Neural progenitor cell (in vitro differentiated cells): Measurements from ENCODE around the gene SPATA9. TPM values are rescaled to one million over a fixed set of nuclear protein-coding genes. Genes with fewer than 3 reads are reported as not detected.

ENCODE experiments used
- DNase-seq: peaks from one replicate; pipeline ENCODE4 v3.0.0-alpha.2; 2016; ENCODE audit warnings: low spot score
- H2AFZ ChIP-seq: fragments of 200-600 bp; sonication (generic); replicated peaks from 2 replicates; pipeline ENCODE4 v1.6.1; 2016; ENCODE audit warnings: antibody characterized with exemption
- H3F3A ChIP-seq: fragments of 200-600 bp; sonication (generic); 2 replicates; pipeline ENCODE4 v1.6.1; 2016; ENCODE audit warnings: antibody characterized with exemption, low read depth
- H3K27ac ChIP-seq: fragments of 200-600 bp; sonication (generic); 2 replicates; pipeline ENCODE4 v1.5.1; 2016; ENCODE audit warnings: mild to moderate bottlenecking
- H3K27me3 ChIP-seq: fragments of 200-600 bp; sonication (generic); 2 replicates; pipeline ENCODE4 v1.6.1; 2016; ENCODE audit warnings: mild to moderate bottlenecking, moderate library complexity
- H3K36me3 ChIP-seq: fragments of 200-600 bp; sonication (generic); 2 replicates; pipeline ENCODE4 v1.5.1; 2016
- H3K4me1 ChIP-seq: fragments of 200-600 bp; sonication (generic); 2 replicates; pipeline ENCODE4 v1.6.1; 2016; ENCODE audit warnings: mixed run types
- H3K4me2 ChIP-seq: fragments of 200-600 bp; sonication (generic); 2 replicates; pipeline ENCODE4 v1.6.1; 2016
- H3K4me3 ChIP-seq: fragments of 200-600 bp; sonication (generic); 2 replicates; pipeline ENCODE4 v1.5.1; 2016
- H3K79me2 ChIP-seq: fragments of 200-600 bp; sonication (generic); 2 replicates; pipeline ENCODE4 v1.6.1; 2016; ENCODE audit warnings: low read depth
- H3K9ac ChIP-seq: fragments of 200-600 bp; sonication (generic); 2 replicates; pipeline ENCODE4 v1.6.1; 2016
- H3K9me3 ChIP-seq: fragments of 200-600 bp; sonication (generic); 2 replicates; pipeline ENCODE4 v1.5.1; 2016; ENCODE audit warnings: low read depth
- H4K20me1 ChIP-seq: fragments of 200-600 bp; sonication (generic); 2 replicates; pipeline ENCODE4 v1.6.1; 2016; ENCODE audit warnings: low read depth
- H3K27ac Mint-ChIP-seq: 3 replicates; pipeline ENCODE4 v1.8.0; 2021; ENCODE audit warnings: mixed read lengths
- H3K27me3 Mint-ChIP-seq: 2 replicates; pipeline ENCODE4 v1.8.0; 2022; ENCODE audit warnings: low read depth, mild to moderate bottlenecking, inconsistent platforms, moderate library complexity, mixed read lengths; ENCODE audit not compliant: insufficient read depth
- H3K36me3 Mint-ChIP-seq: 3 replicates; pipeline ENCODE4 v1.8.0; 2021; ENCODE audit warnings: mixed read lengths
- H3K4me1 Mint-ChIP-seq: 3 replicates; pipeline ENCODE4 v1.8.0; 2021; ENCODE audit warnings: mixed read lengths
- H3K4me3 Mint-ChIP-seq: 3 replicates; pipeline ENCODE4 v1.8.0; 2021; ENCODE audit warnings: mild to moderate bottlenecking, moderate library complexity, mixed read lengths
- H3K9me3 Mint-ChIP-seq: 3 replicates; pipeline ENCODE4 v1.8.0; 2020; ENCODE audit warnings: mixed read lengths
- EZH2 ChIP-seq: fragments of 200-600 bp; sonication (generic); IDR thresholded peaks from 2 replicates; pipeline ENCODE4 v1.6.1; 2017; ENCODE audit warnings: antibody characterized with exemption, mild to moderate bottlenecking, moderate library complexity
- EZH2phosphoT487 ChIP-seq: fragments of 200-600 bp; sonication (generic); IDR thresholded peaks from 2 replicates; pipeline ENCODE4 v1.6.1; 2017; ENCODE audit warnings: antibody characterized with exemption
- total RNA-seq: library from RNA; depleted of rRNA; stranded (reverse); fragments of >200 nt; gene quantifications from 2 replicates; pipeline ENCODE4 v1.2.3, GENCODE V29; 2015; ENCODE audit warnings: low replicate concordance
- TF ChIP-seq, protein P1 (sequence below): fragments of 200-600 bp; sonication (generic); IDR thresholded peaks from 2 replicates; pipeline ENCODE4 v1.5.1; 2017; ENCODE audit warnings: antibody characterized with exemption, mild to moderate bottlenecking

The SPATA9 gene
- total RNA-seq, 1 donor from 2014 or later = not detected

DNA sequence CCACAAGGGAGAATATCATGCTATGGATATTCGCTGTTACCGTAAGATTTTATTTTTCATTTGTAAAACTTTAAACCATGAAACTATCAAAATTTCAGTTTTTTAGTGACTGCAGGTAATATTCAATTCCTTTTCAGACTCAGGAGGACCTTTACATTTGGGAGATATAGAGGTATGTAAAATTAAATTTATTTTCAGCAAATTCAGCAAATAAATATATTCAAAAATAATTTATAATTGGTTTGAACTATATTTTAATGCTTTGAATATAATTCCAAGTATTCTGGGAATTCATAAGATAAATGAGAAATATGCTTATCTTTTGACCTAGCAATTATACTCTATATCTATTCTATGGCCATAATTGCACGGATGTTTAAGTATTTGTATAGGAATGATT, 28.6 kb downstream of the SPATA9 start:
- Histone ChIP-seq H3K9me3 (no peaks in the 10 kb centered on the region), H2AFZ (no peak overlapping the region), H3K4me1 (no peaks in the 10 kb centered on the region), H3K4me3 (no peak overlapping the region), H3K9ac (no peak overlapping the region), H4K20me1 (no peaks in the 10 kb centered on the region), H3K4me2 (no peak overlapping the region), H3K27ac (no peak overlapping the region), H3K79me2 (no peaks in the 10 kb centered on the region), H3K36me3 (no peaks in the 10 kb centered on the region), H3K27me3 (no peaks in the 10 kb centered on the region), H3F3A (no peaks in the 10 kb centered on the region)
- H3K4me1 Mint-ChIP-seq = peaks cover 6% of the 10 kb centered on the region
- no peak for DNase-seq
- TF ChIP-seq, protein P1, sequence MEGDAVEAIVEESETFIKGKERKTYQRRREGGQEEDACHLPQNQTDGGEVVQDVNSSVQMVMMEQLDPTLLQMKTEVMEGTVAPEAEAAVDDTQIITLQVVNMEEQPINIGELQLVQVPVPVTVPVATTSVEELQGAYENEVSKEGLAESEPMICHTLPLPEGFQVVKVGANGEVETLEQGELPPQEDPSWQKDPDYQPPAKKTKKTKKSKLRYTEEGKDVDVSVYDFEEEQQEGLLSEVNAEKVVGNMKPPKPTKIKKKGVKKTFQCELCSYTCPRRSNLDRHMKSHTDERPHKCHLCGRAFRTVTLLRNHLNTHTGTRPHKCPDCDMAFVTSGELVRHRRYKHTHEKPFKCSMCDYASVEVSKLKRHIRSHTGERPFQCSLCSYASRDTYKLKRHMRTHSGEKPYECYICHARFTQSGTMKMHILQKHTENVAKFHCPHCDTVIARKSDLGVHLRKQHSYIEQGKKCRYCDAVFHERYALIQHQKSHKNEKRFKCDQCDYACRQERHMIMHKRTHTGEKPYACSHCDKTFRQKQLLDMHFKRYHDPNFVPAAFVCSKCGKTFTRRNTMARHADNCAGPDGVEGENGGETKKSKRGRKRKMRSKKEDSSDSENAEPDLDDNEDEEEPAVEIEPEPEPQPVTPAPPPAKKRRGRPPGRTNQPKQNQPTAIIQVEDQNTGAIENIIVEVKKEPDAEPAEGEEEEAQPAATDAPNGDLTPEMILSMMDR = no peak
- no peak for TF ChIP-seq EZH2
- no peak for TF ChIP-seq EZH2phosphoT487
- no peak overlapping the region for H3K27ac Mint-ChIP-seq
- peaks cover 2% of the 10 kb centered on the region for H3K27me3 Mint-ChIP-seq
- H3K9me3 Mint-ChIP-seq = peaks cover 2% of the 10 kb centered on the region
- no peak overlapping the region for H3K4me3 Mint-ChIP-seq
- no peaks in the 10 kb centered on the region for H3K36me3 Mint-ChIP-seq

DNA sequence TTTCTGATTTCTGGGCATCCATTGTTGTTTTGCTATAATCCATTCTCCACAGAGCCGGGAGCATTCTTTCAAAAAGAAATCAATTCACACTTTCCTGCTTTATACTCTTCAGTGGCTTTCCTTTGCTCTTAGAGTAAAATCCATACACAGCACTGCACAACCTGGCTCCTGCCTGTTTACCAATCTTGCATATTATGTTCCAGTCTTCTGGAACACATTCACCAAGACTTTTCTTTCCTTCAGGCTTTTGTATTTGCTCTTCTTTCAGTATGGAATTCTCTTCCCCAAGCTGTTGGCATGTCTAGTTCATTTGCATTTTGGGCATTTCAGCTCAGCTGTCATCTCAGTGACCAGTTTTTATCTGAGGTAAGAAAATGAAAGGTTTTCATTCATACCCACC, 29.9 kb downstream of the SPATA9 start:
- no peak overlapping the region for H3K4me3 ChIP-seq
- Mint-ChIP-seq H3K36me3 (no peaks in the 10 kb centered on the region), H3K4me1 (peaks cover 6% of the 10 kb centered on the region), H3K27me3 (peaks cover 2% of the 10 kb centered on the region), H3K4me3 (no peak overlapping the region), H3K27ac (no peak overlapping the region), H3K9me3 (peaks cover 2% of the 10 kb centered on the region)
- H3K9ac ChIP-seq = no peak overlapping the region
- H3K27ac ChIP-seq = no peak overlapping the region
- H3F3A ChIP-seq = no peaks in the 10 kb centered on the region
- no peak overlapping the region for H3K4me2 ChIP-seq
- no peaks in the 10 kb centered on the region for H3K79me2 ChIP-seq
- no peaks in the 10 kb centered on the region for H3K27me3 ChIP-seq
- H3K36me3 ChIP-seq = no peaks in the 10 kb centered on the region
- TF ChIP-seq EZH2phosphoT487 = no peak
- TF ChIP-seq, protein P1 = no peak
- TF ChIP-seq EZH2 = no peak
- H3K9me3 ChIP-seq = no peaks in the 10 kb centered on the region
- H4K20me1 ChIP-seq = no peaks in the 10 kb centered on the region
- DNase-seq = no peak
- H3K4me1 ChIP-seq = no peaks in the 10 kb centered on the region
- no peak overlapping the region for H2AFZ ChIP-seq

DNA sequence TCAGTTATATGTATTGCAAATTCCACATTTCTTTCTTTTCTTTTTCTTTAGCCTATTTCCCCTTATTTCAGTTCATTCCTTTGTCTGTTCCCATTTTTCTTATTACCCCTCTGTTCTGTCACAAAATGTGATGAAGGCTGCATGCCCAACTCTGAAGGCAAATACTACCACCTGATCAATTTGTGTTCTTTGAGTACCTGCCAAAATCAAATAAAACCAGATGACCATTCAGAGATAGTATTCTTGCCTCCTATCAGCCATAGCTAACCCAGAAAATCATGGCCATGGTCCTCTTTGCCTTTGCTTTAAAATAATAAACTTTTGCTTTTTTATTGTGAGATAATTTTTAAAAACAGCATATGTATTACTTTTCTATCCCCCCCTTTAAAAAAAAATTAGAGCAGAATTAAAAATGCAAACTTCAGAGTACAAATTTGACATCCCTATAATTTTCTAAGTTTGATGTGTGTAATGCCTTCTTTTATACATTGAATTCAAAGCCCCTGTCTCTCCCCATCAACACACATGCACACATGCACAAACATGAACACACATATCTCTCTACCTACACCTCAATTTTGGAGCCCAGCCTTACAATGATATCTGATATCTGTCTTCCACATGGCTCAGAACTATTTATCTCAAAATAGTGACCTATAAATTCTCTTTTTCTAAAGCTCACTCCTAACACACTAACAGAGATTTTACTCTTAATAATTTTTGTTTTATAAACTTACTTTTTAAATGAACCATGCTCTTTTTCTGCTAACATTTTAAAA, 32.8 kb downstream of the SPATA9 start:
- DNase-seq = no peak
- Histone ChIP-seq H2AFZ (no peak overlapping the region), H3K27me3 (no peaks in the 10 kb centered on the region), H3K9me3 (no peaks in the 10 kb centered on the region), H3K27ac (no peak overlapping the region), H3K79me2 (no peaks in the 10 kb centered on the region), H3K9ac (no peak overlapping the region), H4K20me1 (no peaks in the 10 kb centered on the region), H3K4me3 (no peak overlapping the region), H3F3A (peaks cover 14% of the 10 kb centered on the region), H3K4me2 (no peak overlapping the region), H3K36me3 (no peaks in the 10 kb centered on the region), H3K4me1 (no peaks in the 10 kb centered on the region)
- Mint-ChIP-seq H3K36me3 (no peaks in the 10 kb centered on the region), H3K27ac (no peak overlapping the region), H3K27me3 (peaks cover 2% of the 10 kb centered on the region), H3K4me1 (peaks cover 6% of the 10 kb centered on the region), H3K9me3 (peaks cover 2% of the 10 kb centered on the region), H3K4me3 (no peak overlapping the region)
- TF ChIP-seq, protein P1 = no peak
- TF ChIP-seq EZH2phosphoT487 (no peak), EZH2 (no peak)
